Right renal cortex interstitium (tissue), 3 donors: Measurements from ENCODE around the gene PTTG1IP. TPM values are rescaled to one million over a fixed set of nuclear protein-coding genes. Genes with fewer than 3 reads are reported as not detected.

Source experiments
- DNase-seq, 3 donors: peaks; one replicate each; pipeline ENCODE4 v3.0.0-alpha.2; 2013; ENCODE audit warnings: low read depth in 3 of 3, low spot score in 2 of 3
- polyA plus RNA-seq, 3 donors: library from polyadenylated mRNA; unstranded; fragments of 120-200 nt; gene quantifications; one replicate each; pipeline ENCODE4 v1.2.1, GENCODE V29; 2013; ENCODE audit not compliant: insufficient read length in 3 of 3

PTTG1IP gene
- polyA plus RNA-seq, 3 donors, result 262 to 281 (median 279) TPM

DNA sequence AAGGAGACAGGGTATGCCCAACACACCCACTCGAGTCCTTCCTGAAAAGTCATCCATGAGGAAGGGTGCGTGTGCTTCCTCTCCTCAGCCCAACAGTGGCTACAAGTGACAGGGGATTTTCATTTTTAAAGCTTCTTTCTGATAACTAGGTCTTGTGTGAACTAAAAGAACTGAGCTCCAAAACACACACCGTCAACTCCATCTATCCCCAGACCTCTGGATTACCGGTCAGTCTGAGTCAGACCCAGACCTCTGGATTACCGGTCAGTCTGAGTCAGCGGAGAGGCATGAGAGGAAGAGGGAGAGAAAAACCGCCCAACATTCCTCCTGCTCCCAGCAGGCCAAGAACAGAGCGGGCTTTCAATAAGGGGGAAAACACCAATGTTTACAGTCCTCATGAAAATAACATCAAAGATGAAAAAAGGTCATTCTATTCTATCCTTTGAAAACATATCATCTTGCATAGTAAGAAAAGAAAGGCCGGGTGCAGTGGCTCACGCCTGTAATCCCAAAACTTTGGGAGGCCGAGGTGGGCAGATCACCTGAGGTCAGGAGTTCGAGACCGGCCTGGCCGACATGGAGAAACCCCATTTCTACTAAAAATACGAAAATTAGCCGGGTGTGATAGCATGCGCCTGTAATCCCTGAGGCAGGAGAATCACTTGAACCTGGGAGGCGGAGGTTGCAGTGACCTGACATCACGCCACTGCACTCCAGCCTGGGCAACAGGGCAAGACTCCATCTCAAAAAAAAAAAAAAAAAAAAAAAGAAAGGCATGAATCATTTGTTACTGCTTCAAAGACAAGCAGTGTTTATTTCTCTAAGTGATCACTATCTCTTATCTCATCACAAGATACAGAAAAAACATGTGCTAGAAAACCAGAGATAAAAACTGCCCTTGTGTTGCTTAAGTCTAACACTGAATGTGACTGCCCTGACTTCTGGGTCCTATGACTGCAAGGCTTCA is 3.4 kb downstream of the PTTG1IP start:
- DNase-seq, result no peak

DNA sequence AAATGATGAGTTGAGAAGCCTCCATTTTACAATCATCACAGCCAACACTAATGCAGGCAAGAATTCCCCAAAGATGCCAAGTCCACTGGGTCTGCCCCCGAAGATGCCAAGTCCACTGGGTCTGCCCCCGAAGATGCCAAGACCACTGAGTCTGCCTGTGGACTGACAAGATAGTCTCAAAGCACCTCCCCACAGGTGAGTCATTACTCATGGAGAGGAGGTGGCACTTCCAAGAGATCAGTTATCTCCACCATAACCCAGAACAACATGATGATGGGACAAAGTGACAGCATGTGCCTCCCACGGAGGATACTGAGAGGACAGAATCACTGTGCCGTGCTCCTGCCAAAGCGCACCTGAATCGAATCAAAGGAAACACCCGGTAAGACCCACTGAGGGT is 4.8 kb downstream of the PTTG1IP start:
- no peak for DNase-seq

DNA sequence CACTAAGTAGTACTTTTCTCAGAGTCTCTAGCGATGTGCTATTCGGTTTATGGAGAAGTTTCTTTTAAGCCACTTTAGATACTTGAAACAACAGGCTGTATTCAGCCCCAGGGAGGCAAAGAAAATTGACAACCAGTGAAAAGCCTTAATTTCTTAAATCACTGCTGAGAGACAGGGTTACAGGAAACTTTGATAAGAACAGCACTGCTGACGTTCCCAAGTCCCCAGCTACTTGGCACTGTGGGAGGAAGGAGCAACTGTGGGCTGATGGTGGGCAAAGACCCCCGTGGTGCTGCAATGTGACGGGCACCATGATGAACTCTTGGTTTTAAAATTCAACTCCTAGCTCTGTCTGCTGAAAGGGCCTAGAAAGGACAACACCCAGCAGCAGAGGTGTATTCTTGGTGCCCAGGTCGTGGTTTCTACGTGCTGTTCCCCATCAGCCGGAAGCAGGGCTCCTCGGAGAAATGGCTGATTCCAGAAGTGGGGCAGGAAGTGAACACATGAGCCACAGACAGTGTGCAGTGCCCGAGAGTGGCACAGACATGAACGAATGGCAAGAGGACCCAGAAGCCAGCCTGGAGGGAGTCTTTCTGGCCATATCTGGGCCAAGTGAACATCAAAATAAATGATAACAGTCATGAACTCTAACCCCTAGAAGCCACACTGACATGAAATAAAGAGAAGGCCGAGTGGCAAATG is 5.3 kb downstream of the PTTG1IP start:
- DNase-seq, result no peak

DNA sequence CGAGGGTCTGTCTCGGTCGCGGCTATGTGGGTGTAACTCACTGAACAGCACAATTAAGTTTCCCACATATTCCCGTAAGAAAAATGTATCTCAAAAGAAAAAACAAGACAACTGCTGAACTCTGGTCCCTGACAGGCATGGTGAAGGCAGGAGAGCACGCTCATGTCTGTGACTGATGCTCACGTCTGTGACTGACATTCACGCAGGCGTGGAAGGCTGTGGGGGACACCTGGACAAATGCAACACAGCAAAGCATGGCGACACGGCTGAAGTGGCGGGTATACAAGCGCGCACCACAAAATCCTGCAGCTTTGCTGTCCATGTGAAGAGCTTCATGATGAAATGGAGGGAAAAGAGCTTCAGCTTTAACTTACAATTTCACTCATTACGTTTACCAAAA is 6.0 kb downstream of the PTTG1IP start:
- DNase-seq, result no peak

DNA sequence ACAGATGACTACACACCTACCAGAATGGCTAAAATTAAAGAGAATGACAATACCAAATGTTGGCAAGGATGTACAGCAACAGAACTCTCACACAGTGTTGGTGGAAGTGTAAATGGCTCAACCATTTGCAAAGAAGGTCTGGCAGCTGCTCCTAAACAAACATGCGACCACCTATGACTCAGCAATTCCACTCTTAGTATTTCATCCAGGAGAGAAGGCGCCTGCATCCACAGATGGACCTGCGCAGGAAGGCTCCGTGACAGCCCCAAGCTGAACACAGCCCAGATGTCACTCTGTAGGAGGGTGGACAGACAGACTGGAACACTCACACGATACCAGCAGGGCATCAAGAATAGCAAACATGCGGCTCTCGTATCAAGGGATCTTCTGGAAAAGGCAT is 6.7 kb downstream of the PTTG1IP start:
- DNase-seq, result no peak

DNA sequence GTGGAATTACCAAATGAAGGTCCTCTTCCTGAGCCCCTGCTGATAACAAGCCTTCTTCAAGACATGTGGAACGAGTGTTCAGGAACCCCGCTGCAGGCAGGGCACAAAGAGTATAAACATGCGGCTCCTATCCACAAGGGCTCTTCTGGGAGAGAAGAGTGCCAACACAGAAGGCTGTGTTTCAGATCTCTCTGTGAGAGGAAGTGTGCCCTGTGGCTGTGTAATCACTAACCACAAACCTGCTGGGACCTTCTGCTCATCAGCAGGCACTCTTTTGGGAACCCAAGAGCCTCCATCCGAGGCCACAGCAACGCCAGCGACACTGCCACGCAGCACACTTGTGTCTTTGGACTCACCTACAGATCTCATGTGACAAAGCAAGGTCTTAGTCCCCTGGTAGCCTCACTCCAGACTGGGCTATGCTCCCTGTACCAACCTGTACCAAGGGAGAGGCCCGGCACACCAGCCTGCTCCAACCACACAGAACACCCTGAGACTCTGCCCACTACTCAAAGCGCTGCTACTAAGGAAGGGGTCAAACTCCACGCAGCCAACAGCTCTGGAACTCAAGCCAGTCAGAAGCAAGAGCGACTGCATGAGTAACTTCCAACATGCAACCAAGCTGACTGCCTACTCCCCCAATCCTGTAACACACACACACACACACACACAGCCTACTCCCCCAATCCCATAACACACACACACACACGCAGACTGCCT is 7.8 kb downstream of the PTTG1IP start:
- DNase-seq, result no peak

DNA sequence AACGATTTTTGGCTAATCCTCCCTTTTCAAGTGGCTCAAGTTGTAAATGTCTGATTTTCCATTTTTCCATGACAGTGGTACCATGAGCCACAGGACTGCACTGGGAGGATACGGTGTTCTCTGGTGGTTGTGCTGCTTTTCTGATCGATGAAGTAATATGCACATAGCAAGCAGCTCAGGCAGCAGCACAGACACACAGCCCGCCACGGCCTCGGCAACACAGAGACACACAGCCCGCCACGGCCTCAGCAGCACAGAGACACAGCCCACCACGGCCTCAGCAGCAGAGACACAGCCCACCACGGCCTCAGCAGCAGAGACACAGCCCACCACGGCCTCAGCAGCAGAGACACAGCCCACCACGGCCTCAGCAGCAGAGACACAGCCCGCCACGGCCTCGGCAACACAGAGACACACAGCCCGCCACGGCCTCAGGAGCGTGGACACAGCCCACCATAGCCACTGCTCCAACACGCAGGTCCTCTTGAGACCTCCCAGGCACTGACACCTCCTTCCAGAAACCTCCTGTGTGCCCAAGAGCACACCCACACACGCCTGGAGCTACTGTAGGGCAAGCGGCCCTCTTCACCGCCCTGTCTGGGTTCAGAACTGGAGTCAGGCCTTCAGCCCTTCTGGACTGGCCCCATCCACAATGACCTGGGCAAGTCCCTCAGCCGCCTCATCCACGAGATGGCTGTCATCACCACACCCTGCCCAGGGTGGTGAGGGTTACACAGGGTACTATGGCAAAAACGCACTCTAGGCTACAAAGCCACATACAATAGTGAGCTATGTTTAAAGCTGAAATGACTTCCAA is 10.4 kb downstream of the PTTG1IP start:
- no peak for DNase-seq

DNA sequence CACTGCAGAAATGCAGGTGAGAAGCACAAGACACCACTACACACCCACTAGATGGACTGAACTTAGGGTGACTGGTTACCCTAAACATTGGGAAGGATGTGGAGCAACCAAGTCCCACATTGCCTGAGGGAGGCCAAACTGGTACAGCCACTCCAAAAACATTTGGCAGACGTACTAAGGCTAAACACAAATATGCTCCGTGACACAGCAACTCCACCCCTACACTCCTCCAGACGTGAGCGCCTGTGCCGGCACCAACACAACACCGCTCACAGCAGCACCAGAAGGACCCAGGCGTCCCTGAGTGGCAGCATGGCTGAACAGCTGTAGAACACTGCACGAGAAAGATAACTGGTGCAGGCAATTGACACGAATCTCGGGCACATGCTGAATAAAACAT is 14.7 kb downstream of the PTTG1IP start:
- DNase-seq, result no peak

DNA sequence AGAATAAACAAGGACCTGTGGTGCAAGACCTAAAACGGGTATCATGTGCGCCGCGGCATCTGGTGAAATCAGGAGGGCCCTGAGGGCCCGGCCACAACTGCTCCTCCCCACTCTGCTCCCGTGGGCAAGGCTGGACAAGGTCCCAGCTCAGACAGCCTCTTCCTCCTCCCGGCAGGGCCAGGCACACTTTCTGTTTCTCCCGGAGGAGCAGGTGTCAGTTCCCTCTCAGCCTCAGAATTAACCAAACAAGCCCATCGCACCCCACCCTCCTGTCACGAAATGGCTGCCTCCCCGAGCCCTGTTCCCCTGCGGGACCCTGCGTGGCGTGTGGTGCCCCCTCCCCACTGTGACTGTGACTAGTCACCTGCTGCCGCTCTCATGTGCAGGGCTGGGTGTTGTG is 15.2 kb downstream of the PTTG1IP start:
- no peak for DNase-seq

DNA sequence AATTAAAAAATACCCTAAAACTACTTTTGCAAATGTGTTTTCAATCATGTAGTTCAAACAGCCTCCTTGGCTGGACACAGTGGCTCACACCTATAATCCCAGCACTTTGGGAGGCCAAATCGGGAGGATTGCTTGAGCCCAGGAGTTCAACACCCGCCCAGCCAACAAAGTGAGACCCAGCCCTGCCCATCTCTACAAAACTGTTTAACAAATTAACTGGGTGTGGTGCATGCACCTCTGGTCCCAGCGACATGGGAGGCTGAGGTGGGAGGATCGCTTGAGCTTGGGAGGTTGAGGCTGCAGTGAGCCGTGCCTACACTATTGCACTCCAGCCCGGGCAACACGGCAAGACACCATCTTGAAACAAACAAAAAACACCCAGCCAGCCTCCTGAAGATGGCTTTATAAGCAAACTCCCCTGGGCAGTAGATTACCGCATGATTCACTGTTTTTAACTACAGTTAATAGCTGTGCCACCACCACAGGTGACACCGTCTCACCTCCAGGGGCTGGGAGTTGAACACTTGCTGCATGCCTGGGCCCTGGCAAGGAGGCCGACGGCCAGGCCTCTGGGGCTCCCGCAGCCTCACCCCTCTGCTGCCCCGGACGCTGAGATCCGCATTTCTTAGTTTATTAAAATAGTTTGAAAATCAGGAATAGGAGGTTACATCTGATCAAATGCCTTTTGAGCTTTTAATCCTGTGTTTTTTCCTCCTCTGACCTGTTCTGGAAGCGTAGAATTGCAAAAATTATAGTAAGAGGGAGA is 16.2 kb downstream of the PTTG1IP start:
- no peak for DNase-seq

DNA sequence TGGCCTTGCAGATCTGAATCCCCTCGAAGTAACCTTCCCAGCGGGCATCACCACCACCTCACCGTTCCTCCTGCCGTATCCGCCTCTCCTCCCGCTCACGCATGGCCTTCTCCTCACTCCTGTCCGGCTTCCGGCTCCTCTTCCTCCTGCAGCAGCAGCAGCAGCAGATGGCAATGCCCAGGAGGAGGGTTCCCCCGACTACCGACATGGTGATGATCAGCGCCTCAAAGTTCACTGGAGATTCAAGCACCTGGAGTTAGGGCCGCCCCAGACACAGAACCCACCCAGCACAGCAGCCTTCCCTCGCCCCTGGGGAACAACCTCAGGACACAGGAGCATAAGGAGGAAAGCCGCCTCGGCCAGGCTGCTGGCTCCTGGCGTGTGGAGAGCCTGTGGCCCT is 17.4 kb downstream of the PTTG1IP start:
- DNase-seq, result no peak

DNA sequence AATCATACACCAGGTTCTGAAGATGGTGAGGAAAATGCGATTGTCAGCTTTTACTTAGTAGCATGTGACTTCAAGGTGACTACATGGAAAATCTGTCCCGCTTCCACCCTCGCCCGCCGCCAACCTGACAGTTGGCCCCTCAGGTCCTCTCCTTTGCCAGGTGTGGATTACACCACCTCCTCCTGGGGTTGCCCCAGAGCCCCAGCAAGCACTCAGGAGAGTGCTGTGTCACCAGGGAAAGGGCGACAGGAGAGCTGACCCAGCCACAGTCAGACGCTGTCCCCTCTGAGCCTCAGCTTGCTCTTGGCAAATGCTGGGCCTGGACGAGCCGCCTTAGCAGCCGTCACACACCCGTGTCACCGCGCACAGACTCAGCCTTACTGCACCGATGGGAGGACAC is 17.9 kb downstream of the PTTG1IP start:
- no peak for DNase-seq

DNA sequence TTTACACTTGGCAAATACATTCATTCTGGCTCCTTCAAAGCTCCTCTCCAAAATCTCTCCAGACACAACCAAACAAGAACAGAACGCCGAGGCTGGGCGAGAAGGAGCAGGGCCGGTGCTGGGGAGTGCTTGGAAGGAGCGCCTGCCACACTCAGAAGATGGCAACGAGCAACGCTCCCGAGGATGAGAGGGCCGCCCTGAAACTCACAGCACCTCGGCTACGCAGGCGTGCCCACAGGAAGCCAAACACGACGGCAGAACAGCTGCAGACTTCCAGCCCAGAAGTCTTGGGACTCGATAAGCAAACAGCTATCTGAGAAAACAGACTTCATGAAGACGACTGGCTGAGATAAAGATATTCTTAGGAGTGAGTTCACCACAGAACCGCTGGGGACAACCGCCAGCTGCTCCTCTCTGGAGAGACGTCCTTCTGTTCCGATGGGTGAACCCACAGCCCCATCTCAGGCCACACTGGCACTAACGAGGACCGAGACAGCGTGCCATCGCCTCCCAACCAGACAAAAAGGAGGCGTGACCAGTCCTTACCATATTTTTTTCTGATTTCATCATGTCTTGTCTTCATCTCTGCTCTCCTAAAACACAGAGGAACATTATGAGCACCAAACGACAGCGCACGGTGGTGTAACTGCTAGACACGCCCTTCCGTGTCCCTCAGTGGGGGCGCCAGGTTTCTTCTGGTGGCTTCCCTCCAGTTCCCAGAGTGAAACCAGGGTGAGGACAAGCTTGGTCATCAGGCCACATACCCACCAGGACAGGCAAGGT is 18.6 kb downstream of the PTTG1IP start:
- no peak for DNase-seq

DNA sequence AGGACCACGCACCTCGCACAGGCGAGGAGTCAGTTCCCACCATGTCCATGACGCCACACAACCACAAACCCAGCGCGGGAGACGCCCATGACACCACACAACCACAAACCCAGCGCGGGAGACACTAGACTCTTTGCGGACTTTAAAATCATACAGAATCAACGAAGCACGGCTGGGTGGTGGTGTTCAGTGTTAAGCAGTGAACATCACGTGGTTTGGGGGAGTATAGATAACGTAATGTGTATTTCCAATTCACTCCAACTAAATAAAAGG is 19.2 kb downstream of the PTTG1IP start:
- DNase-seq, result no peak

DNA sequence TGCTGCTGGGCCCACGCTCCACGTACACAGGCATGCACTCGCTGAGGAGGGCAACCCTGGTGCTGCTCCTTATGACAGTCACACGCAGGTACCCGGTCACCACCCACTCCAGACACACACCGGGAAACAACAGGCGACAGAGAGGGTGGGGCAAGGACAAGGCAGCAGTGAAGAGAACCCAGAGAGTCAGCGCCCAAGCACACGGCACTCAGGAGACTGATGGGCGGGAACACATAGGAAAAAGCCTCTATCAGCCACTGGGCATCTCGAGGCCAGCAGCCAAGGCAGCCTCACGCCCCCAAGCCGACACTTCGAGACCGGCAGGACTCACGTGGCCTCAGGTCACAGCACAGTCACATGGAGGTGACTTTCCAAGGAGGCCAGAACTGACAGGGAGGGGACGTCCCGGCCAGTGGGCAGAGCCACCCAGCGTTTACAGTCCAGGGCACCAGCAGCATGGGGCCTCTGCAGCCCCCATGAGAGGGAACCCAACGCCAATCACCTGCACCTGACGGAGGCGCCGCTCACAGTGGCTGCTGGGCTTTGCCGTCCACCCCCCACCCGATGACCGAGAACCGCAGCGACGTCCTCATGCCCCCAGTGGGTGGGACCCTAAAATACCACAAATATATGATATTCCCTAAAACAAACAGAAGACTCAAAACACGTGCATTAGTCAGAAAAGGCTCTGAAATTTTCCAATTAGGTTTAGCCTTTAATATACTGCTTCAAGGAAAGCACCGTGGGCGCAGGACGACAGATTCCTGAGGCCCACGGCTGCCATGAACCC is 19.7 kb downstream of the PTTG1IP start:
- no peak for DNase-seq

DNA sequence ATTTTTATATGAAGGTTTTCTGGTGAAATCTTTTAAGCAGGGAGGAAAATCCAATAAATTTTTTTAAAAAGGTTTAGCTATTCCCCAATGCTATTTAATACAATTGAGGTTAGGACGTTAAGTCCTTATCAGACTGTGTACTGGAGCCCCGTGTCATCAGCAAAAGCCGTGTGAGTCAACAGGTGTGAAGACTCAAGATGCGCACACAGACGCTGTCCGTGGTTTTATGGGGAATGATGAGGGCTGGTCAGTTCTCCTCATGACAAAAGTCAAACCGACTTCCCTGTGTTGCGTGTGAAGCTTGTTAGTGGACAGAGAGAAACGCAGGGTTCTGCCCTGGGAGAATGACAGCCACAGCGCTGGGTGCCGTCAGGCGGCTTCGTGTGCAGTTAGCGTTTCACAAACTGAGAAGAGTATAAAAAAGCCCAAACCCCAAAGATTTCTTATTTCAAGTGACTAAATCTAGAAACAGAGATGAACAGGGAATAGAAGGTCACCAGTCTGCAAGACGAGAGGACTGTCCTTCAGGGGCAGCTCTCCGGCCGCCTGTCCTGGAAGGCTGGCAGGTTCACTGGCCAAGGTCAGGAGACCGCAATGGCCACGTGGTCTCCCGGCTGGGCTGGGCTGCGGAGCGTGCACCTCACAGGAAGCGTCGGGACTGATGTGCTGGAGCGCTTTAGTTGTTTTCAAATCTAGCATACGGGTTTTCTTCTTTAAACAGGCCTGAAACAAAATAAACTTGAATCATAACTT is 22.4 kb downstream of the PTTG1IP start:
- no peak for DNase-seq

DNA sequence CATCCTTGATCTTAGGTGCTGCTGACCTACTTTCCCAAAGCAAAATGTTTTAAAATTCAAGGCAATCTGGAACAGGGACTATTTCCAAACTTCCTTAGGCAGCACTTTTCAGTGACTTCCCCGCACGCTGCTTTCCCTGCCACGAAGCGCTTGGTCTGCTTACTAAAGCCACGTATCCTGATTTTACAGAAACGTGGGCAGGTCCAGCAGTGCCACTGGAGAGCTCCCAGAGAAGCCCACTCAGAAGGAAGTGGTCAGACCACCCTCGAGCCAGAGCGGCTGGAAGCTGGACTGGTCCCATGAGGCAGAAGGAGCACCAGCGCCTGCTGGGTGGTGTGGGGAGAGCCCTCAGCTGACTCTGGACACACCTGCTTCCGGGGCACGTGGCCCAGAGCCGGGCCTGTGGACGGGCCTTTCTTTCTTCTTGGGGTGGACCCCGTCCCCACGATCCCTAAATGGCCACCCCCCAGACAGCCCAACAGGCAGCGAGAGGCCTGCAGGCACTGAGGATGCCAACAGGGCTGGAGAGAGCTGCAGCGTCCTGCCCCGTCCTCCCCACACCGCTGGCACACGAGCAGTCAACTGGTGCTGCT is 23.2 kb downstream of the PTTG1IP start:
- no peak for DNase-seq
